HCT116 (cell line): ENCODE data around the gene BOLA3. TPM values are rescaled to one million over a fixed set of nuclear protein-coding genes. Genes with fewer than 3 reads are reported as not detected.

Experiments
- ATAC-seq: fragments of 200-7000 bp; cut with Tn5 transposase; 2 replicates; pipeline ENCODE4 v1.9.1; 2020; ENCODE audit warnings: mild to moderate bottlenecking, moderate library complexity
- BruUV-seq: library from RNA; stranded (reverse); fragments of 400-500 nt; replicated peaks from 2 replicates; lab custom pipeline; 2021; lab: Mats Ljungman, UMichigan
- CTCF ChIA-PET: fragments of 300-600 bp; sonication (Branson Sonifier 250); formaldehyde crosslinking; loops from one replicate; lab custom pipeline; 2021; ENCODE audit warnings: antibody characterized with exemption; lab: Charles Lee
- POLR2A ChIA-PET: fragments of 300-600, 350-600 bp; sonication (Branson Sonifier 250); formaldehyde crosslinking; loops from one replicate; lab custom pipeline; 2021; ENCODE audit warnings: antibody characterized with exemption; lab: Charles Lee
- RAD21 ChIA-PET, 2 experiments: fragments of 300-600 bp; sonication (Branson Sonifier 250); formaldehyde crosslinking; loops; one replicate each; lab custom pipeline; 2023; ENCODE audit warnings: low total read pairs in 2 of 2; ENCODE audit not compliant: uncharacterized antibody in 2 of 2, unreplicated experiment in 2 of 2, low non-redundant PET in 1 of 2; lab: Charles Lee
- DNase-seq: peaks from one replicate; pipeline ENCODE4 v3.0.0-alpha.2; 2010; ENCODE audit warnings: low read depth, low spot score
- H2AFZ ChIP-seq: fragments of 200-600 bp; shearing (Covaris generic), sonication (generic); 2 replicates; pipeline ENCODE4 v1.6.1; 2017; ENCODE audit warnings: low read depth, mixed run types, mixed read lengths, antibody characterized with exemption, low read length; ENCODE audit not compliant: poor library complexity, severe bottlenecking
- H3K27ac ChIP-seq: 2 replicates; pipeline ENCODE4 v1.5.1; 2012; ENCODE audit warnings: low read depth, low read length
- H3K27me3 ChIP-seq: fragments of 200-600 bp; sonication (generic); 2 replicates; pipeline ENCODE4 v1.6.1; 2016; ENCODE audit warnings: mixed run types, low read length, mixed read lengths; ENCODE audit not compliant: insufficient read depth
- H3K36me3 ChIP-seq, 2 experiments: fragments of 200-500 bp in 1 of 2; fragments of 200-600 bp in 1 of 2; sonication (Bioruptor generic) in 1 of 2; sonication (generic) in 1 of 2; 2 replicates each; pipeline versions ENCODE4 v1.5.1 to v1.6.1; 2014 to 2016; ENCODE audit warnings: low read length in 2 of 2, inconsistent platforms in 1 of 2, mixed read lengths in 1 of 2, mixed run types in 1 of 2; ENCODE audit not compliant: insufficient read depth in 2 of 2, control insufficient read depth in 1 of 2
- H3K4me1 ChIP-seq, 2 experiments: fragments of 200-600 bp in 1 of 2; sonication (generic) in 1 of 2; 2 replicates each; pipeline versions ENCODE4 v1.5.1 to v1.6.1; 2012 to 2017; ENCODE audit warnings: low read length in 2 of 2, inconsistent platforms in 1 of 2, mild to moderate bottlenecking in 1 of 2, mixed read lengths in 1 of 2, mixed run types in 1 of 2, moderate library complexity in 1 of 2; ENCODE audit not compliant: insufficient read depth in 2 of 2, control insufficient read depth in 1 of 2
- H3K4me2 ChIP-seq: fragments of 200-600 bp; sonication (generic); 2 replicates; pipeline ENCODE4 v1.6.1; 2017; ENCODE audit warnings: mixed run types, low read length, mixed read lengths
- H3K4me3 ChIP-seq, 2 experiments: fragments of 200-600 bp in 1 of 2; sonication (generic) in 1 of 2; replicated peaks in 1 of 2; 2 replicates each; pipeline ENCODE4 v1.5.1; 2011 to 2016; ENCODE audit warnings: low read length in 2 of 2, control low read depth in 1 of 2, low read depth in 1 of 2, mild to moderate bottlenecking in 1 of 2, mixed read lengths in 1 of 2, mixed run types in 1 of 2
- H3K79me2 ChIP-seq: fragments of 200-600 bp; sonication (generic); 2 replicates; pipeline ENCODE4 v1.6.1; 2017; ENCODE audit warnings: mild to moderate bottlenecking, mixed run types, low read length, moderate library complexity, mixed read lengths; ENCODE audit not compliant: insufficient read depth
- H3K9ac ChIP-seq: fragments of 200-600 bp; sonication (generic); 2 replicates; pipeline ENCODE4 v1.6.1; 2016; ENCODE audit warnings: low read length, mixed read lengths
- H3K9me2 ChIP-seq: fragments of 200-600 bp; sonication (generic), shearing (Covaris generic); 2 replicates; pipeline ENCODE4 v1.6.1; 2017; ENCODE audit warnings: mixed run types, mild to moderate bottlenecking, moderate library complexity; ENCODE audit not compliant: insufficient read depth
- H3K9me3 ChIP-seq, 2 experiments: fragments of 200-500 bp in 1 of 2; fragments of 200-600 bp in 1 of 2; sonication (Bioruptor generic) in 1 of 2; sonication (generic) in 1 of 2; 2 replicates each; pipeline ENCODE4 v1.6.1; 2014 to 2017; ENCODE audit warnings: low read length in 2 of 2, mixed read lengths in 2 of 2, inconsistent platforms in 1 of 2, low read depth in 1 of 2, mild to moderate bottlenecking in 1 of 2, mixed run types in 1 of 2, moderate library complexity in 1 of 2; ENCODE audit not compliant: control insufficient read depth in 1 of 2, insufficient read depth in 1 of 2
- H4K20me1 ChIP-seq: fragments of 200-600 bp; sonication (generic), shearing (Covaris generic); 2 replicates; pipeline ENCODE4 v1.6.1; 2017; ENCODE audit warnings: mixed run types, mild to moderate bottlenecking, moderate library complexity; ENCODE audit not compliant: insufficient read depth
- CBX3 ChIP-seq: IDR thresholded peaks from 2 replicates; pipeline ENCODE4 v1.6.1; 2012; ENCODE audit warnings: low read depth
- CEBPB ChIP-seq: IDR thresholded peaks from 2 replicates; pipeline ENCODE4 v1.6.1; 2012; ENCODE audit warnings: low read depth
- ELF1 ChIP-seq: IDR thresholded peaks from 2 replicates; pipeline ENCODE4 v1.6.1; 2012; ENCODE audit warnings: low read depth, borderline replicate concordance
- EZH2 ChIP-seq: fragments of 200-600 bp; sonication (generic); IDR thresholded peaks from 2 replicates; pipeline ENCODE4 v1.6.1; 2017; ENCODE audit warnings: antibody characterized with exemption, mixed run types
- EZH2phosphoT487 ChIP-seq: fragments of 200-600 bp; IDR thresholded peaks from 2 replicates; pipeline ENCODE4 v1.6.1; 2018; ENCODE audit warnings: antibody characterized with exemption, borderline replicate concordance
- FOSL1 ChIP-seq: IDR thresholded peaks from 2 replicates; pipeline ENCODE4 v1.6.1; 2012; ENCODE audit warnings: low read depth
- POLR2A ChIP-seq: IDR thresholded peaks from 2 replicates; pipeline ENCODE4 v1.7.0; 2011; ENCODE audit warnings: borderline replicate concordance; ENCODE audit not compliant: insufficient read depth, insufficient read length; ENCODE audit errors: extremely low read depth
- POLR2AphosphoS5 ChIP-seq: IDR thresholded peaks from 2 replicates; pipeline ENCODE4 v1.6.1; 2011; ENCODE audit warnings: mild to moderate bottlenecking, low read depth, low read length, moderate library complexity
- RAD21 ChIP-seq: IDR thresholded peaks from 2 replicates; pipeline ENCODE4 v1.6.1; 2012; ENCODE audit warnings: low read depth, mild to moderate bottlenecking
- SIN3A ChIP-seq: IDR thresholded peaks from 2 replicates; pipeline ENCODE4 v1.6.1; 2012; ENCODE audit warnings: low read depth
- SP1 ChIP-seq: IDR thresholded peaks from 2 replicates; pipeline ENCODE4 v1.6.1; 2012; ENCODE audit warnings: low read depth
- SRF ChIP-seq: IDR thresholded peaks from 2 replicates; pipeline ENCODE4 v1.6.1; 2012; ENCODE audit warnings: low read depth
- TCF7L2 ChIP-seq: IDR thresholded peaks from 2 replicates; pipeline ENCODE4 v1.7.0; 2011; ENCODE audit warnings: borderline replicate concordance, inconsistent platforms; ENCODE audit not compliant: insufficient read depth, insufficient read length; ENCODE audit errors: extremely low read depth
- YY1 ChIP-seq: IDR thresholded peaks from 2 replicates; pipeline ENCODE4 v1.6.1; 2011; ENCODE audit warnings: low read length, low read depth, moderate library complexity, mild to moderate bottlenecking; ENCODE audit not compliant: insufficient replicate concordance; ENCODE audit errors: extremely low read depth
- ZFX ChIP-seq: fragments of 450-650 bp; IDR thresholded peaks from 2 replicates; pipeline ENCODE4 v1.6.1; 2017
- ZNF274 ChIP-seq: fragments of 200-500 bp; sonication (Bioruptor generic); IDR thresholded peaks from 2 replicates; pipeline ENCODE4 v1.6.1; 2014; ENCODE audit warnings: mild to moderate bottlenecking, low read depth, low read length, inconsistent platforms
- intact Hi-C: fragments of 100-400 bp; cut with micrococcal nuclease; formaldehyde crosslinking; loops from 2 replicates; pipeline ENCODE4 v1.10.0; 2022
- total RNA-seq: library from RNA; stranded (reverse); gene quantifications from one replicate; pipeline ENCODE4 v1.2.1, GENCODE V29; 2021; ENCODE audit not compliant: unreplicated experiment
- TF ChIP-seq, protein P1 (sequence below): IDR thresholded peaks from 2 replicates; pipeline ENCODE4 v1.6.1; 2011; ENCODE audit warnings: mild to moderate bottlenecking, low read length, moderate library complexity; ENCODE audit not compliant: insufficient replicate concordance; ENCODE audit errors: extremely low read depth
- TF ChIP-seq, protein P2 (sequence below): IDR thresholded peaks from 2 replicates; pipeline ENCODE4 v1.6.1; 2012
- TF ChIP-seq, protein P3 (sequence below), 3 experiments: fragments of 200-600 bp in 1 of 3; sonication (generic) in 1 of 3; IDR thresholded peaks in 2 of 3; conservative IDR thresholded peaks in 1 of 3; 2 replicates each; pipeline ENCODE4 v1.5.1; 2012 to 2017; ENCODE audit warnings: low read depth in 2 of 3, low read length in 2 of 3, antibody characterized with exemption in 1 of 3, borderline replicate concordance in 1 of 3, control low read depth in 1 of 3, mild to moderate bottlenecking in 1 of 3, mixed read lengths in 1 of 3, mixed run types in 1 of 3, moderate library complexity in 1 of 3; ENCODE audit not compliant: insufficient read depth in 1 of 3
- TF ChIP-seq, protein P4 (sequence below): IDR thresholded peaks from 2 replicates; pipeline ENCODE4 v1.6.1; 2012; ENCODE audit warnings: low read depth

The BOLA3 gene
- total RNA-seq, 1 experiment from 2014 or later = 62.9 TPM

DNA sequence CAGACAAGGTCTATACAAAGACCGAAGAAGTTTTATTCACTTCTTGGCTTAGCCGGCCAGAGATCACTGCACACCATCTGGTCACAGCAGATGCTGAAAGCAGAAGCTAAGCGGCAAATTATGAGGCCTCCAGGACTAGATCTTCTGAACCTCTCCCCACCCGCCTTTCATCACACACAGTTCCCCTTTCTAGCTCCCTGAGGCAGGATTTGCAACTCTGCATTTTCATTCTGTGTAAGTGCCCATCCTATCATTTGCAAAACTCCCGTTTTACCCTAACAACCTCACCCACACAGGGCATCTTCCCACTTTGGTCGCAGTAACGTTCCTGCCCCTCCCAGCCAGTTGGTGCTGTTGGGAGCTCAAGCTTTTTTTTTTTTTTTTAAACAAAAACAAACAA is 34.0 kb upstream of the BOLA3 start:
- BruUV-seq = no TSS peak
- no peak overlapping the region for H2AFZ ChIP-seq
- DNase-seq (no peak), ATAC-seq (no peak)
- intact Hi-C loops = no loop called here
- no peak overlapping the region for H3K4me3 ChIP-seq
- ChIA-PET POLR2A (interaction anchor here (0.7 to 2.0 kb wide), 4 partner anchors 17 to 1535 kb away, joined by 3 to 8 read pairs (median 4); partner anchors contain the start of gene MTHFD2), CTCF (no interaction called here), RAD21 (no interaction called here)
- no peak overlapping the region for H3K9ac ChIP-seq
- H3K79me2 ChIP-seq = peaks cover 19% of the 10 kb centered on the region
- no peaks in the 10 kb centered on the region for H4K20me1 ChIP-seq
- H3K4me1 ChIP-seq = peaks cover 8 to 17% of the 10 kb centered on the region in 2 experiments; a peak in 3 of 4 replicates
- no peak overlapping the region for H3K27ac ChIP-seq
- H3K9me2 ChIP-seq = no peaks in the 10 kb centered on the region
- no peak overlapping the region for H3K4me2 ChIP-seq
- no peaks in the 10 kb centered on the region for H3K27me3 ChIP-seq
- no peaks in the 10 kb centered on the region for H3K9me3 ChIP-seq
- TF ChIP-seq ZFX (no peak), POLR2A (no peak), FOSL1 (no peak), SIN3A (no peak), TCF7L2 (no peak), ZNF274 (no peak), RAD21 (no peak), ELF1 (no peak), YY1 (no peak), EZH2 (no peak), SP1 (no peak), POLR2AphosphoS5 (no peak), CBX3 (no peak), EZH2phosphoT487 (no peak), SRF (no peak), CEBPB (no peak)
- TF ChIP-seq, protein P1, sequence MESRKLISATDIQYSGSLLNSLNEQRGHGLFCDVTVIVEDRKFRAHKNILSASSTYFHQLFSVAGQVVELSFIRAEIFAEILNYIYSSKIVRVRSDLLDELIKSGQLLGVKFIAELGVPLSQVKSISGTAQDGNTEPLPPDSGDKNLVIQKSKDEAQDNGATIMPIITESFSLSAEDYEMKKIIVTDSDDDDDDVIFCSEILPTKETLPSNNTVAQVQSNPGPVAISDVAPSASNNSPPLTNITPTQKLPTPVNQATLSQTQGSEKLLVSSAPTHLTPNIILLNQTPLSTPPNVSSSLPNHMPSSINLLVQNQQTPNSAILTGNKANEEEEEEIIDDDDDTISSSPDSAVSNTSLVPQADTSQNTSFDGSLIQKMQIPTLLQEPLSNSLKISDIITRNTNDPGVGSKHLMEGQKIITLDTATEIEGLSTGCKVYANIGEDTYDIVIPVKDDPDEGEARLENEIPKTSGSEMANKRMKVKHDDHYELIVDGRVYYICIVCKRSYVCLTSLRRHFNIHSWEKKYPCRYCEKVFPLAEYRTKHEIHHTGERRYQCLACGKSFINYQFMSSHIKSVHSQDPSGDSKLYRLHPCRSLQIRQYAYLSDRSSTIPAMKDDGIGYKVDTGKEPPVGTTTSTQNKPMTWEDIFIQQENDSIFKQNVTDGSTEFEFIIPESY = no peak
- TF ChIP-seq, protein P2, sequence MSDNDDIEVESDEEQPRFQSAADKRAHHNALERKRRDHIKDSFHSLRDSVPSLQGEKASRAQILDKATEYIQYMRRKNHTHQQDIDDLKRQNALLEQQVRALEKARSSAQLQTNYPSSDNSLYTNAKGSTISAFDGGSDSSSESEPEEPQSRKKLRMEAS = no peak
- TF ChIP-seq, protein P3, sequence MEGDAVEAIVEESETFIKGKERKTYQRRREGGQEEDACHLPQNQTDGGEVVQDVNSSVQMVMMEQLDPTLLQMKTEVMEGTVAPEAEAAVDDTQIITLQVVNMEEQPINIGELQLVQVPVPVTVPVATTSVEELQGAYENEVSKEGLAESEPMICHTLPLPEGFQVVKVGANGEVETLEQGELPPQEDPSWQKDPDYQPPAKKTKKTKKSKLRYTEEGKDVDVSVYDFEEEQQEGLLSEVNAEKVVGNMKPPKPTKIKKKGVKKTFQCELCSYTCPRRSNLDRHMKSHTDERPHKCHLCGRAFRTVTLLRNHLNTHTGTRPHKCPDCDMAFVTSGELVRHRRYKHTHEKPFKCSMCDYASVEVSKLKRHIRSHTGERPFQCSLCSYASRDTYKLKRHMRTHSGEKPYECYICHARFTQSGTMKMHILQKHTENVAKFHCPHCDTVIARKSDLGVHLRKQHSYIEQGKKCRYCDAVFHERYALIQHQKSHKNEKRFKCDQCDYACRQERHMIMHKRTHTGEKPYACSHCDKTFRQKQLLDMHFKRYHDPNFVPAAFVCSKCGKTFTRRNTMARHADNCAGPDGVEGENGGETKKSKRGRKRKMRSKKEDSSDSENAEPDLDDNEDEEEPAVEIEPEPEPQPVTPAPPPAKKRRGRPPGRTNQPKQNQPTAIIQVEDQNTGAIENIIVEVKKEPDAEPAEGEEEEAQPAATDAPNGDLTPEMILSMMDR (IDR thresholded peaks at IDR 0.05 in 2 of 3, conservative IDR thresholded peaks at IDR 0.05 in 1 of 3; ENCODE audit: borderline replicate concordance in 1 of 3, insufficient read depth in 1 of 3, low read depth in 2 of 3, low read length in 2 of 3) = no peak
- TF ChIP-seq, protein P4, sequence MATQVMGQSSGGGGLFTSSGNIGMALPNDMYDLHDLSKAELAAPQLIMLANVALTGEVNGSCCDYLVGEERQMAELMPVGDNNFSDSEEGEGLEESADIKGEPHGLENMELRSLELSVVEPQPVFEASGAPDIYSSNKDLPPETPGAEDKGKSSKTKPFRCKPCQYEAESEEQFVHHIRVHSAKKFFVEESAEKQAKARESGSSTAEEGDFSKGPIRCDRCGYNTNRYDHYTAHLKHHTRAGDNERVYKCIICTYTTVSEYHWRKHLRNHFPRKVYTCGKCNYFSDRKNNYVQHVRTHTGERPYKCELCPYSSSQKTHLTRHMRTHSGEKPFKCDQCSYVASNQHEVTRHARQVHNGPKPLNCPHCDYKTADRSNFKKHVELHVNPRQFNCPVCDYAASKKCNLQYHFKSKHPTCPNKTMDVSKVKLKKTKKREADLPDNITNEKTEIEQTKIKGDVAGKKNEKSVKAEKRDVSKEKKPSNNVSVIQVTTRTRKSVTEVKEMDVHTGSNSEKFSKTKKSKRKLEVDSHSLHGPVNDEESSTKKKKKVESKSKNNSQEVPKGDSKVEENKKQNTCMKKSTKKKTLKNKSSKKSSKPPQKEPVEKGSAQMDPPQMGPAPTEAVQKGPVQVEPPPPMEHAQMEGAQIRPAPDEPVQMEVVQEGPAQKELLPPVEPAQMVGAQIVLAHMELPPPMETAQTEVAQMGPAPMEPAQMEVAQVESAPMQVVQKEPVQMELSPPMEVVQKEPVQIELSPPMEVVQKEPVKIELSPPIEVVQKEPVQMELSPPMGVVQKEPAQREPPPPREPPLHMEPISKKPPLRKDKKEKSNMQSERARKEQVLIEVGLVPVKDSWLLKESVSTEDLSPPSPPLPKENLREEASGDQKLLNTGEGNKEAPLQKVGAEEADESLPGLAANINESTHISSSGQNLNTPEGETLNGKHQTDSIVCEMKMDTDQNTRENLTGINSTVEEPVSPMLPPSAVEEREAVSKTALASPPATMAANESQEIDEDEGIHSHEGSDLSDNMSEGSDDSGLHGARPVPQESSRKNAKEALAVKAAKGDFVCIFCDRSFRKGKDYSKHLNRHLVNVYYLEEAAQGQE = no peak
- no peaks in the 10 kb centered on the region; a peak in 1 of 4 replicates for H3K36me3 ChIP-seq
